Measurements from ENCODE around the gene CHRM5. TPM values are rescaled to one million over a fixed set of nuclear protein-coding genes. Genes with fewer than 3 reads are reported as not detected.

Gene CHRM5
- total and polyA plus RNA-seq, 2 experiments from 2014 or later, result not detected

- 78% methylated on average over 1 of the region's 1 CpG for WGBS (ENCODE audit: low lambda C conversion rate, missing lambda C conversion rate)
- TF ChIP-seq EZH2phosphoT487 (IDR thresholded peaks at IDR 0.05; ENCODE audit: low read depth, severe bottlenecking, unreplicated experiment) (no peak), CTCF (IDR thresholded peaks at IDR 0.05; ENCODE audit: poor library complexity) (no peak), EZH2 (IDR thresholded peaks at IDR 0.05; ENCODE audit: borderline replicate concordance) (no peak)
- no peaks in the 10 kb centered on the region for H3K9me3 ChIP-seq (ENCODE audit: low read depth)
- H3K4me2 ChIP-seq, result peak overlapping the region; percentile 85
- no peak for DNase-seq (ENCODE audit: low spot score)
- no peaks in the 10 kb centered on the region for H3K36me3 ChIP-seq (replicated peaks; ENCODE audit: insufficient read depth, low read depth)
- no peaks in the 10 kb centered on the region for H4K20me1 ChIP-seq (ENCODE audit: insufficient read depth, poor library complexity, severe bottlenecking)
- H3K4me3 ChIP-seq, result no peak overlapping the region
- H2AFZ ChIP-seq, result peak overlapping the region; percentile 48
- no peaks in the 10 kb centered on the region for H3K9me2 ChIP-seq (replicated peaks; ENCODE audit: insufficient read depth)
- H3K27ac ChIP-seq, result peak overlapping the region; percentile 96
- H3K27me3 ChIP-seq, result no peaks in the 10 kb centered on the region
- peaks cover 19% of the 10 kb centered on the region for H3K79me2 ChIP-seq
- H3K4me1 ChIP-seq (ENCODE audit: insufficient read depth), result peaks cover 16% of the 10 kb centered on the region
Measured at GRCh38 chr15:34039790-34040113, 71.5 kb downstream of the CHRM5 start.

GRCh38 chr15:34043391-34043790, 75.1 kb downstream of the CHRM5 start:
- Histone ChIP-seq H2AFZ (no peak overlapping the region), H3K4me1 (ENCODE audit: insufficient read depth) (peaks cover 16% of the 10 kb centered on the region), H3K27ac (no peak overlapping the region), H3K4me3 (no peak overlapping the region), H3K79me2 (no peaks in the 10 kb centered on the region), H4K20me1 (ENCODE audit: insufficient read depth, poor library complexity, severe bottlenecking) (no peaks in the 10 kb centered on the region), H3K9me2 (replicated peaks; ENCODE audit: insufficient read depth) (no peaks in the 10 kb centered on the region), H3K4me2 (no peak overlapping the region), H3K27me3 (no peaks in the 10 kb centered on the region), H3K9me3 (ENCODE audit: low read depth) (no peaks in the 10 kb centered on the region), H3K36me3 (replicated peaks; ENCODE audit: insufficient read depth, low read depth) (no peaks in the 10 kb centered on the region)
- WGBS (ENCODE audit: low lambda C conversion rate, missing lambda C conversion rate), result 84% methylated on average over 1 of the region's 1 CpG
- DNase-seq (ENCODE audit: low spot score), result no peak
- TF ChIP-seq EZH2 (IDR thresholded peaks at IDR 0.05; ENCODE audit: borderline replicate concordance), result no peak

- Histone ChIP-seq H3K4me1 (ENCODE audit: insufficient read depth) (peaks cover 16% of the 10 kb centered on the region), H3K36me3 (replicated peaks; ENCODE audit: insufficient read depth, low read depth) (no peaks in the 10 kb centered on the region), H2AFZ (no peak overlapping the region), H3K79me2 (no peaks in the 10 kb centered on the region), H3K9me2 (replicated peaks; ENCODE audit: insufficient read depth) (no peaks in the 10 kb centered on the region), H3K27me3 (no peaks in the 10 kb centered on the region), H3K4me2 (no peak overlapping the region), H3K27ac (no peak overlapping the region), H3K4me3 (no peak overlapping the region), H4K20me1 (ENCODE audit: insufficient read depth, poor library complexity, severe bottlenecking) (no peaks in the 10 kb centered on the region), H3K9me3 (ENCODE audit: low read depth) (no peaks in the 10 kb centered on the region)
- WGBS (ENCODE audit: low lambda C conversion rate, missing lambda C conversion rate), result 84% methylated on average over 2 of the region's 2 CpGs
- TF ChIP-seq EZH2phosphoT487 (IDR thresholded peaks at IDR 0.05; ENCODE audit: low read depth, severe bottlenecking, unreplicated experiment) (no peak), EZH2 (IDR thresholded peaks at IDR 0.05; ENCODE audit: borderline replicate concordance) (no peak), CTCF (IDR thresholded peaks at IDR 0.05; ENCODE audit: poor library complexity) (no peak)
- no peak for DNase-seq (ENCODE audit: low spot score)
Measured at GRCh38 chr15:34043813-34044212, 75.5 kb downstream of the CHRM5 start.

GRCh38 chr15:34046471-34047145, 78.3 kb downstream of the CHRM5 start:
- Histone ChIP-seq H3K27ac (no peak overlapping the region), H3K9me2 (replicated peaks; ENCODE audit: insufficient read depth) (no peaks in the 10 kb centered on the region), H3K4me2 (no peak overlapping the region), H2AFZ (no peak overlapping the region), H3K4me3 (no peak overlapping the region), H3K9me3 (ENCODE audit: low read depth) (peaks cover 8% of the 10 kb centered on the region), H3K4me1 (ENCODE audit: insufficient read depth) (peaks cover 5% of the 10 kb centered on the region), H4K20me1 (ENCODE audit: insufficient read depth, poor library complexity, severe bottlenecking) (no peaks in the 10 kb centered on the region), H3K36me3 (replicated peaks; ENCODE audit: insufficient read depth, low read depth) (no peaks in the 10 kb centered on the region), H3K27me3 (no peaks in the 10 kb centered on the region), H3K79me2 (no peaks in the 10 kb centered on the region)
- 97% methylated on average over 13 of the region's 16 CpGs for WGBS (ENCODE audit: low lambda C conversion rate, missing lambda C conversion rate)
- TF ChIP-seq CTCF (IDR thresholded peaks at IDR 0.05; ENCODE audit: poor library complexity) (no peak), EZH2phosphoT487 (IDR thresholded peaks at IDR 0.05; ENCODE audit: low read depth, severe bottlenecking, unreplicated experiment) (no peak), EZH2 (IDR thresholded peaks at IDR 0.05; ENCODE audit: borderline replicate concordance) (no peak)
- DNase-seq (ENCODE audit: low spot score), result no peak
